ENCODE results near the gene VAV3. TPM values are rescaled to one million over a fixed set of nuclear protein-coding genes. Genes with fewer than 3 reads are reported as not detected.

Gene VAV3
- total and polyA plus RNA-seq, 12 donors: 0.72 to 3.4 (median 1.9) TPM

DNA sequence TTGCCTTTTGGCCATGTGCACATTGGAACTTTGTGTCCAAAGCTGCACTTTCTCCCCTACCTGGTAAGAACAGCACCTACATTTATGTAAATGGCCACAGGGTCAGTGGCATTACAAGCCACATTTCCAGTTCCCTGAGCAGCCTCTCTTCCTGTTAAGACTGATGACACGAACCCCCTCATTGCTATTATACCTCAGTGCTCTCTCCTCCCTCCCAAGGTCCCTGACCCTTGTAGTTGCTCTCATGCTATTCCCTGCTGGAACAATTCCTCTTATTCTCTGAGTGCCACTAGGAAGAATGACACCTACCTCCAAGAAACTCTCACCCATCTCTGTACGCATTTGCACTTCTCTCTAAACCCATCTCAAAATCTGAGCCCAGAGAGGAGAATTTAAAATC lies 14.9 kb upstream of the VAV3 start:
- TF ChIP-seq, protein P1, sequence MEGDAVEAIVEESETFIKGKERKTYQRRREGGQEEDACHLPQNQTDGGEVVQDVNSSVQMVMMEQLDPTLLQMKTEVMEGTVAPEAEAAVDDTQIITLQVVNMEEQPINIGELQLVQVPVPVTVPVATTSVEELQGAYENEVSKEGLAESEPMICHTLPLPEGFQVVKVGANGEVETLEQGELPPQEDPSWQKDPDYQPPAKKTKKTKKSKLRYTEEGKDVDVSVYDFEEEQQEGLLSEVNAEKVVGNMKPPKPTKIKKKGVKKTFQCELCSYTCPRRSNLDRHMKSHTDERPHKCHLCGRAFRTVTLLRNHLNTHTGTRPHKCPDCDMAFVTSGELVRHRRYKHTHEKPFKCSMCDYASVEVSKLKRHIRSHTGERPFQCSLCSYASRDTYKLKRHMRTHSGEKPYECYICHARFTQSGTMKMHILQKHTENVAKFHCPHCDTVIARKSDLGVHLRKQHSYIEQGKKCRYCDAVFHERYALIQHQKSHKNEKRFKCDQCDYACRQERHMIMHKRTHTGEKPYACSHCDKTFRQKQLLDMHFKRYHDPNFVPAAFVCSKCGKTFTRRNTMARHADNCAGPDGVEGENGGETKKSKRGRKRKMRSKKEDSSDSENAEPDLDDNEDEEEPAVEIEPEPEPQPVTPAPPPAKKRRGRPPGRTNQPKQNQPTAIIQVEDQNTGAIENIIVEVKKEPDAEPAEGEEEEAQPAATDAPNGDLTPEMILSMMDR (IDR thresholded peaks at IDR 0.05): no peak
- H3K27me3 ChIP-seq: no peaks in the 10 kb centered on the region
- no peaks in the 10 kb centered on the region for H3K9me3 ChIP-seq
- no peak for ATAC-seq
- H3K4me1 ChIP-seq: no peaks in the 10 kb centered on the region
- DNase-seq: no peak
- H3K36me3 ChIP-seq: no peaks in the 10 kb centered on the region
- no peak overlapping the region for H3K27ac ChIP-seq
- WGBS, 2 donors: 48 to 62% methylated on average over 2 of the region's 2 CpGs
- intact Hi-C loops (cut with DNase I): no loop called here
- no peak overlapping the region for H3K4me3 ChIP-seq

DNA sequence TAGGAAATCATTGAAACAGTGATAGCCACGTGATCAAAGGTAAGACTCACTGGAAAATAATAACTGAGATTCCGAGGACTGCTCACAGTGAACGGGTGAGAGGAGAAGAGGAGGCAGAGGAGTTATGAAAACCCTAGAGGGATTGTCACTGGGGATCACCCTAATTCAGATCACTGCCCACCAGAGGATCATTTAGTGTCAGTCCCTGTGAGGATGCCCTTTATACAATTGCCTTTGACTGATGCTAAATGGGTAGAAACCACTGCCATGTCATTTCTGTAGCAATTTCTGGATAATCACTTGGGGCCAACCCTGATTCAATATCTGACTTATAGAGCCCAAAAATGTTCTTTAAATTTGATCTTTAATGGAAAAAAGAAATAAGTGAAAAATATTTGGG lies 14.1 kb upstream of the VAV3 start:
- H3K36me3 ChIP-seq: no peaks in the 10 kb centered on the region
- no peak overlapping the region for H3K27ac ChIP-seq
- H3K9me3 ChIP-seq: no peaks in the 10 kb centered on the region
- intact Hi-C loops (cut with DNase I): no loop called here
- no peaks in the 10 kb centered on the region for H3K27me3 ChIP-seq
- H3K4me1 ChIP-seq: no peaks in the 10 kb centered on the region
- no peak overlapping the region for H3K4me3 ChIP-seq
- ATAC-seq: no peak
- TF ChIP-seq, protein P1 (IDR thresholded peaks at IDR 0.05): no peak
- 89 to 96% methylated on average over 3 of the region's 3 CpGs for WGBS, 2 donors
- DNase-seq: no peak

DNA sequence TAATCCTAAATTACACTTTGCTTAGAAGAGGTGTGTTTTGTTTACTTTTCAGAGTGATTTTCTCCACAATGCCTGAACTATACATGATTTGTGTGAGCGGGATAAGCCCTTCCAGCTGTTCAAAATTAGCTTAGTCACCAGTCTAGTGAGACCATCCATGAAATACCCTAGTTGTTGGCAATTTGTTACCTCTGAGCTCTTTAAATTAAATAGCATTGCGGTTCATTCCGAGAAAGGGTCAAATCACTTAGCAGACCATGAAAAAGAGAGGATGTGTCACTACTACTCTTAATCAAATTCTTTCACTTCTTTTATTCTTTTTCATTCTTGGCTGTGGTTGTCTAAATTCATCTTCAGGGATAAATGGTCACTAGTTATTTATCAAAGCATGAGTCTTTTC lies 11.9 kb upstream of the VAV3 start:
- Histone ChIP-seq H3K27ac (no peak overlapping the region), H3K9me3 (no peaks in the 10 kb centered on the region), H3K4me3 (no peak overlapping the region), H3K27me3 (no peaks in the 10 kb centered on the region), H3K36me3 (no peaks in the 10 kb centered on the region), H3K4me1 (no peaks in the 10 kb centered on the region)
- ATAC-seq: no peak
- TF ChIP-seq, protein P1 (IDR thresholded peaks at IDR 0.05): no peak
- WGBS, 2 donors: 76 to 94% methylated on average over 3 of the region's 3 CpGs
- no peak for DNase-seq
- intact Hi-C loops (cut with DNase I): no loop called here

DNA sequence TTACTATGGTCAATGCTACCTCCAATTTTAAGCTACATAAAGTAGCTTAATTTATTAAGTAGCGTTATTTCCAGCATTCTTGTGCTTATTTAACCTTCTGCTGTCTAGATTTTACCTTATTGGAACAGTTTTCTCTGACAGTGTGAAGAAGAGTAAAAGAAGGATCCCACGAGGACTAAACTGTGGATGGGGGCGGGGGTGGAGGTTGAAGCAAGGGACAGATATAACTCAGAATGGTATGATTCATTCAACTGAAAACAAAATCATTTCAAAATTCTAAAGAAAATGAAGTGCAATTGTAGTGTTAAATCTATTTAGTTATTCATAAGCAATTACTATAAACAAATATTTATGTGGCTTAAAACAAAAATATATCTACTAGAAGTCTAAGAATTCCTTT lies 11.5 kb upstream of the VAV3 start:
- intact Hi-C loops (cut with DNase I): no loop called here
- DNase-seq: no peak
- 82 to 85% methylated on average over 3 of the region's 3 CpGs for WGBS, 2 donors

More for the DNA sequence above, 11.5 kb upstream of the VAV3 start:
- Histone ChIP-seq H3K27me3 (no peaks in the 10 kb centered on the region), H3K36me3 (no peaks in the 10 kb centered on the region), H3K4me3 (no peak overlapping the region), H3K9me3 (no peaks in the 10 kb centered on the region), H3K4me1 (no peaks in the 10 kb centered on the region), H3K27ac (no peak overlapping the region)
- ATAC-seq: no peak
- TF ChIP-seq, protein P1 (IDR thresholded peaks at IDR 0.05): no peak
